ENCODE measurements around the gene CNN2. TPM values are rescaled to one million over a fixed set of nuclear protein-coding genes. Genes with fewer than 3 reads are reported as not detected.

Gene CNN2
- polyA plus RNA-seq, 3 donors, result 69.9 to 213 (median 144) TPM

DNA sequence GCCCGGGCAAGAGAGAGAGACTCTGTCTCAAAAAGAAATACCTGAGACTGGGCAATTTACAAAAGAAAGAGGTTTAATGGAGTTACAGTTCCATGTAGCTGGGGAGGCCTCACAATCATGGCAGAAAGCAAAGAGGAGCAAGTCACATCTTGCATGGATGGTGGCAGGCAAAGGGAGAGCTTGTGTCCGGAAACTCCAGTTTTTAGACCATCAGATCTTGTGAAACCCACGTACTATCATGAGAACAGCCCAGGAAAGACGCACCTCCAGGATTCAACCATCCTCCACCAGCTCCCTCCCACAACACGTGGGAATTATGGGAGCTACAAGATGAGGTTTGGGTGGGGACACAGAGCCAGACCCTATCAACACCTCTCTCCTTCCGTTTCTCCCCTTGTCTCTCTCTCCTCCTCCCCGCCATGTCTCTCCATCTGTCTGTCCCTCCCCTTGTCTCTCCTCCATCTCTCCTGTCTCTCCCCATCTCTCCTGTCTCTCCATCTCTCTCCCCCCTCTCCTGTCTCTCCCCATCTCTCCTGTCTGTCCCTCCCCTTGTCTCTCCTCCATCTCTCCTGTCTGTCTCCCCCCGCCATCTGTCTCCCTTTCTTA is 58.7 kb downstream of the CNN2 start:
- Histone ChIP-seq H3K4me3 (replicated peaks in 1 of 3; ENCODE audit: low read depth in 2 of 3, low read length in 3 of 3) (no peak overlapping the region), H2AFZ (ENCODE audit: insufficient read depth, low read depth, low read length, poor library complexity, severe bottlenecking) (no peak overlapping the region), H3K4me2 (replicated peaks; ENCODE audit: extremely low read depth, low read length, poor library complexity, severe bottlenecking) (no peak overlapping the region), H3K4me1 (ENCODE audit: control insufficient read depth in 1 of 2, insufficient read depth in 2 of 2, low read length in 2 of 2) (peaks cover 71 to 96% of the 10 kb centered on the region in 2 donors), H4K20me1 (ENCODE audit: insufficient read depth, low read length) (peaks cover 95% of the 10 kb centered on the region), H3K27me3 (ENCODE audit: control insufficient read depth in 2 of 2, insufficient read depth in 2 of 2, low read length in 2 of 2) (no peaks in the 10 kb centered on the region), H3K79me2 (ENCODE audit: insufficient read depth, low read length) (peaks cover 69% of the 10 kb centered on the region), H3K9ac (ENCODE audit: insufficient read depth, low read length, poor library complexity, severe bottlenecking) (no peak overlapping the region), H3K27ac (ENCODE audit: low read depth in 1 of 2, low read length in 2 of 2) (peak overlapping the region; percentile 95 to 97), H3K36me3 (replicated peaks in 1 of 2; ENCODE audit: control insufficient read depth in 1 of 2, insufficient read depth in 2 of 2, low read length in 2 of 2) (peaks cover 76 to 78% of the 10 kb centered on the region in 2 donors), H3K9me3 (replicated peaks in 1 of 2; ENCODE audit: control insufficient read depth in 1 of 2, insufficient read depth in 1 of 2, low read length in 2 of 2) (no peaks in the 10 kb centered on the region)
- peak overlapping the region; percentile 64 to 89 (median 85) for H3K27ac Mint-ChIP-seq
- peaks cover 44 to 73% of the 10 kb centered on the region in 2 donors for H3K36me3 Mint-ChIP-seq
- 56% methylated on average over 5 of the region's 8 CpGs for WGBS (ENCODE audit: insufficient coverage)
- H3K4me1 Mint-ChIP-seq, result peaks cover 67% of the 10 kb centered on the region
- H3K9me3 Mint-ChIP-seq, result no peaks in the 10 kb centered on the region
- peaks cover 0 to 5% (median 0%) of the 10 kb centered on the region in 3 donors for H3K27me3 Mint-ChIP-seq (ENCODE audit: low read depth in 3 of 3)
- no peak for DNase-seq
- TF ChIP-seq, protein P1, sequence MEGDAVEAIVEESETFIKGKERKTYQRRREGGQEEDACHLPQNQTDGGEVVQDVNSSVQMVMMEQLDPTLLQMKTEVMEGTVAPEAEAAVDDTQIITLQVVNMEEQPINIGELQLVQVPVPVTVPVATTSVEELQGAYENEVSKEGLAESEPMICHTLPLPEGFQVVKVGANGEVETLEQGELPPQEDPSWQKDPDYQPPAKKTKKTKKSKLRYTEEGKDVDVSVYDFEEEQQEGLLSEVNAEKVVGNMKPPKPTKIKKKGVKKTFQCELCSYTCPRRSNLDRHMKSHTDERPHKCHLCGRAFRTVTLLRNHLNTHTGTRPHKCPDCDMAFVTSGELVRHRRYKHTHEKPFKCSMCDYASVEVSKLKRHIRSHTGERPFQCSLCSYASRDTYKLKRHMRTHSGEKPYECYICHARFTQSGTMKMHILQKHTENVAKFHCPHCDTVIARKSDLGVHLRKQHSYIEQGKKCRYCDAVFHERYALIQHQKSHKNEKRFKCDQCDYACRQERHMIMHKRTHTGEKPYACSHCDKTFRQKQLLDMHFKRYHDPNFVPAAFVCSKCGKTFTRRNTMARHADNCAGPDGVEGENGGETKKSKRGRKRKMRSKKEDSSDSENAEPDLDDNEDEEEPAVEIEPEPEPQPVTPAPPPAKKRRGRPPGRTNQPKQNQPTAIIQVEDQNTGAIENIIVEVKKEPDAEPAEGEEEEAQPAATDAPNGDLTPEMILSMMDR (IDR thresholded peaks at IDR 0.05), result no peak
- intact Hi-C loops (cut with micrococcal nuclease), result no loop called here
- no peak overlapping the region for H3K4me3 Mint-ChIP-seq

DNA sequence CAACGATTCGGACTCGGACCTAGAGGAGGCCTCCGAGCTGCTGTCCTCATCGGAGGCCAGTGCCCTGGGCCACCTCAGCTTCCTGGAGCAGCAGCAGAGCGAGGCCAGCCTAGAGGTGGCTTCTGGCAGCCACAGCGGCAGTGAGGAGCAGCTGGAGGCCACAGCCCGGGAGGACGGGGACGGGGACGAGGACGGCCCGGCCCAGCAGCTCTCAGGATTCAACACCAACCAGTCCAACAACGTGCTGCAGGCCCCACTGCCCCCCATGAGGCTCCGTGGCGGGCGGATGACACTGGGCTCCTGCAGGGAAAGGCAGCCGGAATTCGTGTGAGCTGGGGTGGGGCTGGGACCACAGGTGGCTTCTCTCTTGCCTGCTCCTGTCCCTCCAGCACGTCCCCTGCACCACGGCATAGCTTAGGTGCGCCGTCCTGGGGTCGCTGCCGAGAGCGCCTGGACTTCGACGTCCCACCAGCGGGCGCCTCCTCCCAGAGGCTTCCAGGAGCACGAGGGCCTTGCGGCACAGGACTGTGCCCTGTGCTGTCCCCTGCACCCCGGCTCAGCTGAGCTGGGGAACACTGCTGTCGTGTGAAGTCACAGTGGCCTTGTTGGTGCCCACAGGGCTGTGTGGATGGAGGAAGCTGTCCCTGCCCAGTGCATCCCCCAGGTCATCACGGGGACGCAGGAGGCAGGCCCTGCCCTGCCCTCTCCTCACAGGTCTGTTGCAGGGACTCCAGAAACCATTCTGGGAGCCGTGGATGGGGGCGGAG is 59.5 kb downstream of the CNN2 start:
- H3K9me3 Mint-ChIP-seq, result no peaks in the 10 kb centered on the region
- Histone ChIP-seq H3K27ac (ENCODE audit: low read depth in 1 of 2, low read length in 2 of 2) (peak overlapping the region; percentile 95 to 97), H3K9ac (ENCODE audit: insufficient read depth, low read length, poor library complexity, severe bottlenecking) (no peak overlapping the region), H3K9me3 (replicated peaks in 1 of 2; ENCODE audit: control insufficient read depth in 1 of 2, insufficient read depth in 1 of 2, low read length in 2 of 2) (no peaks in the 10 kb centered on the region), H2AFZ (ENCODE audit: insufficient read depth, low read depth, low read length, poor library complexity, severe bottlenecking) (no peak overlapping the region), H3K4me1 (ENCODE audit: control insufficient read depth in 1 of 2, insufficient read depth in 2 of 2, low read length in 2 of 2) (peaks cover 73 to 95% of the 10 kb centered on the region in 2 donors), H4K20me1 (ENCODE audit: insufficient read depth, low read length) (peaks cover 88% of the 10 kb centered on the region), H3K4me2 (replicated peaks; ENCODE audit: extremely low read depth, low read length, poor library complexity, severe bottlenecking) (no peak overlapping the region), H3K27me3 (ENCODE audit: control insufficient read depth in 2 of 2, insufficient read depth in 2 of 2, low read length in 2 of 2) (no peaks in the 10 kb centered on the region), H3K4me3 (replicated peaks in 1 of 3; ENCODE audit: low read depth in 2 of 3, low read length in 3 of 3) (no peak overlapping the region), H3K36me3 (replicated peaks in 1 of 2; ENCODE audit: control insufficient read depth in 1 of 2, insufficient read depth in 2 of 2, low read length in 2 of 2) (peaks cover 74% of the 10 kb centered on the region in 2 donors), H3K79me2 (ENCODE audit: insufficient read depth, low read length) (peaks cover 62% of the 10 kb centered on the region)
- H3K4me1 Mint-ChIP-seq, result peaks cover 70% of the 10 kb centered on the region
- H3K27ac Mint-ChIP-seq, result peak overlapping the region; percentile 74 to 99 (median 88)
- 85% methylated on average over 23 of the region's 38 CpGs for WGBS (ENCODE audit: insufficient coverage)
- intact Hi-C loops (cut with micrococcal nuclease), result loop anchor here (2.0 kb wide), 2 partner anchors 13 to 17 kb away; partner anchors contain the start of gene GPX4 (in 1 of the 2)
- H3K4me3 Mint-ChIP-seq, result no peak overlapping the region
- TF ChIP-seq, protein P1 (IDR thresholded peaks at IDR 0.05), result no peak
- peaks cover 41 to 72% of the 10 kb centered on the region in 2 donors for H3K36me3 Mint-ChIP-seq
- no peak for DNase-seq
- H3K27me3 Mint-ChIP-seq (ENCODE audit: low read depth in 3 of 3), result peaks cover 0 to 5% (median 0%) of the 10 kb centered on the region in 3 donors

Measured in CD14-positive monocyte (primary cell).